ENCODE data around the gene ME2. TPM values are rescaled to one million over a fixed set of nuclear protein-coding genes. Genes with fewer than 3 reads are reported as not detected.

The ME2 gene
- total and polyA plus RNA-seq, 12 donors, result 21.7 to 104 (median 72.5) TPM

GRCh38 chr18:50848991-50849390 is 29.9 kb upstream of the ME2 start:
- WGBS, 2 donors, result 90 to 92% methylated on average over 1 of the region's 1 CpG
- Histone ChIP-seq H3K9me3 (no peaks in the 10 kb centered on the region), H3K27me3 (no peaks in the 10 kb centered on the region), H3K4me1 (peaks cover 0 to 48% (median 20%) of the 10 kb centered on the region in 9 donors), H3K36me3 (no peaks in the 10 kb centered on the region), H3K4me3 (no peak overlapping the region), H3K27ac (peak overlapping the region in 1 of 10 donors; percentile 81)
- intact Hi-C loops (cut with DNase I), result no loop called here
- DNase-seq, result no peak
- ATAC-seq, result no peak
- no peak for TF ChIP-seq CTCF (IDR thresholded peaks at IDR 0.05)

- H3K36me3 ChIP-seq, result no peaks in the 10 kb centered on the region
- intact Hi-C loops (cut with DNase I), result no loop called here
- peak overlapping the region in 1 of 10 donors; percentile 81 for H3K27ac ChIP-seq
- H3K27me3 ChIP-seq, result no peaks in the 10 kb centered on the region
- no peak overlapping the region for H3K4me3 ChIP-seq
- H3K9me3 ChIP-seq, result no peaks in the 10 kb centered on the region
- WGBS, 2 donors, result 27 to 44% methylated on average over 3 of the region's 3 CpGs
- TF ChIP-seq CTCF (IDR thresholded peaks at IDR 0.05), result no peak
- ATAC-seq (no peak), DNase-seq (no peak)
- peaks cover 0 to 50% (median 20%) of the 10 kb centered on the region in 9 donors for H3K4me1 ChIP-seq
Measured at GRCh38 chr18:50849419-50849821, 29.5 kb upstream of the ME2 start.

GRCh38 chr18:50850307-50851065 is 28.4 kb upstream of the ME2 start:
- Histone ChIP-seq H3K9me3 (no peaks in the 10 kb centered on the region), H3K4me1 (peaks cover 0 to 58% (median 15%) of the 10 kb centered on the region in 9 donors), H3K27me3 (no peaks in the 10 kb centered on the region), H3K27ac (peak overlapping the region in 1 of 10 donors; percentile 81), H3K4me3 (no peak overlapping the region), H3K36me3 (no peaks in the 10 kb centered on the region)
- intact Hi-C loops (cut with DNase I), result no loop called here
- WGBS, 2 donors, result 87 to 94% methylated on average over 5 of the region's 5 CpGs
- TF ChIP-seq CTCF (IDR thresholded peaks at IDR 0.05), result no peak
- DNase-seq, result no peak
- ATAC-seq, result no peak

GRCh38 chr18:50853863-50854271 is 25.1 kb upstream of the ME2 start:
- TF ChIP-seq CTCF (IDR thresholded peaks at IDR 0.05), result no peak
- Histone ChIP-seq H3K9me3 (no peaks in the 10 kb centered on the region), H3K4me1 (peaks cover 0 to 65% (median 5%) of the 10 kb centered on the region in 9 donors), H3K36me3 (no peaks in the 10 kb centered on the region), H3K27ac (peak overlapping the region in 1 of 10 donors; percentile 77), H3K27me3 (no peaks in the 10 kb centered on the region), H3K4me3 (no peak overlapping the region)
- WGBS, 2 donors, result 60 to 67% methylated on average over 6 of the region's 6 CpGs
- intact Hi-C loops (cut with DNase I), result no loop called here
- DNase-seq (no peak), ATAC-seq (peak in 3 of 8 donors; percentile 20 to 78 (median 52))

Data from heart right ventricle (tissue), 16 donors.